Neural cell (in vitro differentiated cells): ENCODE measurements around the gene COL2A1.

ENCODE experiments used
- EP300 ChIP-seq: fragments of 450-650 bp; conservative IDR thresholded peaks from 2 replicates; pipeline ENCODE4 v1.6.1; 2014; ENCODE audit warnings: antibody characterized with exemption, mild to moderate bottlenecking, moderate library complexity; ENCODE audit not compliant: poor library complexity, severe bottlenecking
- EZH2 ChIP-seq: fragments of 200-600, 300-800 bp; shearing (Covaris generic), sonication (generic); IDR thresholded peaks from 2 replicates; pipeline ENCODE4 v1.6.1; 2014; ENCODE audit warnings: antibody characterized with exemption, low read length, borderline replicate concordance, mild to moderate bottlenecking; ENCODE audit not compliant: insufficient read depth, poor library complexity, severe bottlenecking
- MXI1 ChIP-seq: fragments of 450-650 bp; conservative IDR thresholded peaks from 2 replicates; pipeline ENCODE4 v1.6.1; 2014; ENCODE audit warnings: antibody characterized with exemption, mild to moderate bottlenecking; ENCODE audit not compliant: poor library complexity, severe bottlenecking
- POLR2AphosphoS5 ChIP-seq: IDR thresholded peaks from 2 replicates; pipeline ENCODE4 v1.6.1; 2012
- TF ChIP-seq, protein P1 (sequence below): fragments of 450-650 bp; IDR thresholded peaks from 2 replicates; pipeline ENCODE4 v1.5.1; 2014; ENCODE audit warnings: antibody characterized with exemption, mild to moderate bottlenecking, moderate library complexity; ENCODE audit not compliant: poor library complexity, severe bottlenecking
- TF ChIP-seq, protein P2 (sequence below): IDR thresholded peaks from 2 replicates; pipeline ENCODE4 v1.6.1; 2012; ENCODE audit warnings: borderline replicate concordance

DNA sequence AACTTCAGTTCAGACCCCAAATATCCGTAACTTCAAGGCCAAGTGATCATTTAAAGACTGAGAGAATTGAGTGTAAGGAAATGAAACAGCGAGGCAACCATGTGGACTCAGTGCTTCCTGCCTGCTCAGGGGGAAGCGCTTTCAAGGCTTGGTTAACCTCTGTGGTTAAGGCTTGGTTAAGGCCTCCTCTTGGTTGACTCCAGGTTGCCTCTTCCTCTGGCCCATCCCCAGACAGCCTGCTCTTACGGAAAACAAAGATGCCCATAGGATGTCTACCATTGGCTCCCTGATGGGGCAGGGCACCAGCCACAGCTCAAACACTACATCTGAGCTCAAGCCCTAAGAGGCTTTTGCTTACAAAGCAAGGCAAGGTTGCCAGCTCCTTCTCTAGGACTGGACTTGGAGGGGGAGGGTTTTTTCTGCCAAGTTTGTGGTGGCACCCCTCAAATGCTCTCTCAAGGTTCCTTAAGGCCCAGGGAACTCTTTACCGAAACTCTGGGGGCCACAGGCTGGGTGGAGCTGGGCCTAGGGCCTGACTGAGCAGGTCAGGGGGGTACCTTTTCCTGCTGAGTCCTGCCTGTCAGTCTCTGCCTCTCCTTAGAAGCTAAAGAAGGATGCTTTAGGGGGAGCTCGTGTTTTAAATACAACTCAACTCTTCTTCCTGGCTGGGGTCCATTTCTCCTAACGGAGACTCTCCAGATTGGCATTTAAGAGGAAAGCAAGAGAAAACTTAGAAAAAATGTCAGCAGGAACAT is 13.7 kb downstream of the COL2A1 start:
- TF ChIP-seq EZH2: no peak
- TF ChIP-seq POLR2AphosphoS5: no peak
- TF ChIP-seq, protein P1, sequence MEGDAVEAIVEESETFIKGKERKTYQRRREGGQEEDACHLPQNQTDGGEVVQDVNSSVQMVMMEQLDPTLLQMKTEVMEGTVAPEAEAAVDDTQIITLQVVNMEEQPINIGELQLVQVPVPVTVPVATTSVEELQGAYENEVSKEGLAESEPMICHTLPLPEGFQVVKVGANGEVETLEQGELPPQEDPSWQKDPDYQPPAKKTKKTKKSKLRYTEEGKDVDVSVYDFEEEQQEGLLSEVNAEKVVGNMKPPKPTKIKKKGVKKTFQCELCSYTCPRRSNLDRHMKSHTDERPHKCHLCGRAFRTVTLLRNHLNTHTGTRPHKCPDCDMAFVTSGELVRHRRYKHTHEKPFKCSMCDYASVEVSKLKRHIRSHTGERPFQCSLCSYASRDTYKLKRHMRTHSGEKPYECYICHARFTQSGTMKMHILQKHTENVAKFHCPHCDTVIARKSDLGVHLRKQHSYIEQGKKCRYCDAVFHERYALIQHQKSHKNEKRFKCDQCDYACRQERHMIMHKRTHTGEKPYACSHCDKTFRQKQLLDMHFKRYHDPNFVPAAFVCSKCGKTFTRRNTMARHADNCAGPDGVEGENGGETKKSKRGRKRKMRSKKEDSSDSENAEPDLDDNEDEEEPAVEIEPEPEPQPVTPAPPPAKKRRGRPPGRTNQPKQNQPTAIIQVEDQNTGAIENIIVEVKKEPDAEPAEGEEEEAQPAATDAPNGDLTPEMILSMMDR: no peak
- no peak for TF ChIP-seq EP300
- TF ChIP-seq, protein P2, sequence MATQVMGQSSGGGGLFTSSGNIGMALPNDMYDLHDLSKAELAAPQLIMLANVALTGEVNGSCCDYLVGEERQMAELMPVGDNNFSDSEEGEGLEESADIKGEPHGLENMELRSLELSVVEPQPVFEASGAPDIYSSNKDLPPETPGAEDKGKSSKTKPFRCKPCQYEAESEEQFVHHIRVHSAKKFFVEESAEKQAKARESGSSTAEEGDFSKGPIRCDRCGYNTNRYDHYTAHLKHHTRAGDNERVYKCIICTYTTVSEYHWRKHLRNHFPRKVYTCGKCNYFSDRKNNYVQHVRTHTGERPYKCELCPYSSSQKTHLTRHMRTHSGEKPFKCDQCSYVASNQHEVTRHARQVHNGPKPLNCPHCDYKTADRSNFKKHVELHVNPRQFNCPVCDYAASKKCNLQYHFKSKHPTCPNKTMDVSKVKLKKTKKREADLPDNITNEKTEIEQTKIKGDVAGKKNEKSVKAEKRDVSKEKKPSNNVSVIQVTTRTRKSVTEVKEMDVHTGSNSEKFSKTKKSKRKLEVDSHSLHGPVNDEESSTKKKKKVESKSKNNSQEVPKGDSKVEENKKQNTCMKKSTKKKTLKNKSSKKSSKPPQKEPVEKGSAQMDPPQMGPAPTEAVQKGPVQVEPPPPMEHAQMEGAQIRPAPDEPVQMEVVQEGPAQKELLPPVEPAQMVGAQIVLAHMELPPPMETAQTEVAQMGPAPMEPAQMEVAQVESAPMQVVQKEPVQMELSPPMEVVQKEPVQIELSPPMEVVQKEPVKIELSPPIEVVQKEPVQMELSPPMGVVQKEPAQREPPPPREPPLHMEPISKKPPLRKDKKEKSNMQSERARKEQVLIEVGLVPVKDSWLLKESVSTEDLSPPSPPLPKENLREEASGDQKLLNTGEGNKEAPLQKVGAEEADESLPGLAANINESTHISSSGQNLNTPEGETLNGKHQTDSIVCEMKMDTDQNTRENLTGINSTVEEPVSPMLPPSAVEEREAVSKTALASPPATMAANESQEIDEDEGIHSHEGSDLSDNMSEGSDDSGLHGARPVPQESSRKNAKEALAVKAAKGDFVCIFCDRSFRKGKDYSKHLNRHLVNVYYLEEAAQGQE: no peak
- no peak for TF ChIP-seq MXI1
